H1 (cell line): ENCODE data around the gene DNM2. TPM values are rescaled to one million over a fixed set of nuclear protein-coding genes. Genes with fewer than 3 reads are reported as not detected.

ENCODE experiments used
- BACH1 ChIP-seq: IDR thresholded peaks from 2 replicates; pipeline ENCODE4 v1.6.1; 2012; ENCODE audit warnings: low read length, improper control_type of control experiment
- CEBPB ChIP-seq: IDR thresholded peaks from 2 replicates; pipeline ENCODE4 v1.6.1; 2012; ENCODE audit warnings: low read depth, low read length
- CTBP2 ChIP-seq: IDR thresholded peaks from 2 replicates; pipeline ENCODE4 v1.7.0; 2011; ENCODE audit warnings: borderline replicate concordance, mild to moderate bottlenecking, moderate library complexity, mixed read lengths, low read length; ENCODE audit not compliant: insufficient read depth, insufficient read length
- HDAC6 ChIP-seq: IDR thresholded peaks from one replicate; pipeline ENCODE4 v1.7.1; 2012; ENCODE audit warnings: low read depth, mild to moderate bottlenecking, inconsistent platforms, low read length, moderate library complexity
- MAFK ChIP-seq: IDR thresholded peaks from 2 replicates; pipeline ENCODE4 v1.6.1; 2012; ENCODE audit warnings: low read depth, mild to moderate bottlenecking, improper control_type of control experiment, low read length
- SP4 ChIP-seq: IDR thresholded peaks from 2 replicates; pipeline ENCODE4 v1.6.1; 2012; ENCODE audit warnings: low read length, inconsistent platforms
- SRF ChIP-seq: IDR thresholded peaks from 2 replicates; pipeline ENCODE4 v1.6.1; 2011; ENCODE audit warnings: mild to moderate bottlenecking, low read depth, low read length, moderate library complexity
- TAF1 ChIP-seq: IDR thresholded peaks from 2 replicates; pipeline ENCODE4 v1.6.1; 2011; ENCODE audit warnings: mild to moderate bottlenecking, low read depth, low read length
- TEAD4 ChIP-seq: IDR thresholded peaks from 2 replicates; pipeline ENCODE4 v1.6.1; 2012; ENCODE audit warnings: low read depth, low read length, inconsistent platforms, mixed read lengths
- polyA plus RNA-seq, 7 experiments: library from polyadenylated mRNA; depleted of rRNA in 3 of 7; stranded (reverse) in 5 of 7; unstranded in 2 of 7; fragments of >200 nt in 5 of 7; fragments of 200-250 nt in 2 of 7; gene quantifications; 1 replicate in 5 of 7; 2 replicates in 1 of 7; 4 replicates in 1 of 7; pipeline versions ENCODE4 v1.2.1 to v1.2.3, GENCODE V29; 2011 to 2013; ENCODE audit warnings: missing spikeins in 2 of 7, mixed read lengths in 2 of 7
- total RNA-seq: library from RNA; stranded (reverse); fragmentation: NEBNext Ultra II Directional; extraction: Animal tissue kit (Norgen Biotek cat#: 25700); gene quantifications from 2 replicates; pipeline ENCODE4 v1.2.1, GENCODE V29; 2021
- TF ChIP-seq, protein P1 (sequence below): IDR thresholded peaks from 2 replicates; pipeline ENCODE4 v1.6.1; 2012; ENCODE audit warnings: low read length, inconsistent platforms
- TF ChIP-seq, protein P2 (sequence below): fragments of 300-600 bp; sonication (generic); IDR thresholded peaks from 2 replicates; pipeline ENCODE4 v1.7.1; 2012; ENCODE audit warnings: low read length, moderate library complexity, mild to moderate bottlenecking, inconsistent platforms; ENCODE audit not compliant: insufficient replicate concordance

The DNM2 gene
- total and polyA plus RNA-seq, 2 of the 8 experiments (the other 6 are each of a cell fraction or from before 2014, with no cell fraction given) = 61.9 to 120 TPM

DNA sequence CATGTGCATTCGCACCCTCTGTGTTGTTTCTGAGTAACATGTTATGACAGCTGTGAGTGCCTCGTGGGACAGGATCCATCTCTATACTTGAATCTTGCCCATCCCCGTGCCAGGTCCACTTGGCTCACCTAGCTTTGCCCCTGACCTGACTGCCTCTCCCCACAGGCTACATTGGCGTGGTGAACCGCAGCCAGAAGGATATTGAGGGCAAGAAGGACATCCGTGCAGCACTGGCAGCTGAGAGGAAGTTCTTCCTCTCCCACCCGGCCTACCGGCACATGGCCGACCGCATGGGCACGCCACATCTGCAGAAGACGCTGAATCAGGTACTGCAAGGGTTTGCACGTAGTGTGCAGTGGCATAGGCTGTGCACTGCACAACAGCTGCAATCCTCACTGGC lies 64.9 kb downstream of the DNM2 start (continued):
- TF ChIP-seq, protein P1, sequence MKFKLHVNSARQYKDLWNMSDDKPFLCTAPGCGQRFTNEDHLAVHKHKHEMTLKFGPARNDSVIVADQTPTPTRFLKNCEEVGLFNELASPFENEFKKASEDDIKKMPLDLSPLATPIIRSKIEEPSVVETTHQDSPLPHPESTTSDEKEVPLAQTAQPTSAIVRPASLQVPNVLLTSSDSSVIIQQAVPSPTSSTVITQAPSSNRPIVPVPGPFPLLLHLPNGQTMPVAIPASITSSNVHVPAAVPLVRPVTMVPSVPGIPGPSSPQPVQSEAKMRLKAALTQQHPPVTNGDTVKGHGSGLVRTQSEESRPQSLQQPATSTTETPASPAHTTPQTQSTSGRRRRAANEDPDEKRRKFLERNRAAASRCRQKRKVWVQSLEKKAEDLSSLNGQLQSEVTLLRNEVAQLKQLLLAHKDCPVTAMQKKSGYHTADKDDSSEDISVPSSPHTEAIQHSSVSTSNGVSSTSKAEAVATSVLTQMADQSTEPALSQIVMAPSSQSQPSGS = no peak
- TF ChIP-seq, protein P2, sequence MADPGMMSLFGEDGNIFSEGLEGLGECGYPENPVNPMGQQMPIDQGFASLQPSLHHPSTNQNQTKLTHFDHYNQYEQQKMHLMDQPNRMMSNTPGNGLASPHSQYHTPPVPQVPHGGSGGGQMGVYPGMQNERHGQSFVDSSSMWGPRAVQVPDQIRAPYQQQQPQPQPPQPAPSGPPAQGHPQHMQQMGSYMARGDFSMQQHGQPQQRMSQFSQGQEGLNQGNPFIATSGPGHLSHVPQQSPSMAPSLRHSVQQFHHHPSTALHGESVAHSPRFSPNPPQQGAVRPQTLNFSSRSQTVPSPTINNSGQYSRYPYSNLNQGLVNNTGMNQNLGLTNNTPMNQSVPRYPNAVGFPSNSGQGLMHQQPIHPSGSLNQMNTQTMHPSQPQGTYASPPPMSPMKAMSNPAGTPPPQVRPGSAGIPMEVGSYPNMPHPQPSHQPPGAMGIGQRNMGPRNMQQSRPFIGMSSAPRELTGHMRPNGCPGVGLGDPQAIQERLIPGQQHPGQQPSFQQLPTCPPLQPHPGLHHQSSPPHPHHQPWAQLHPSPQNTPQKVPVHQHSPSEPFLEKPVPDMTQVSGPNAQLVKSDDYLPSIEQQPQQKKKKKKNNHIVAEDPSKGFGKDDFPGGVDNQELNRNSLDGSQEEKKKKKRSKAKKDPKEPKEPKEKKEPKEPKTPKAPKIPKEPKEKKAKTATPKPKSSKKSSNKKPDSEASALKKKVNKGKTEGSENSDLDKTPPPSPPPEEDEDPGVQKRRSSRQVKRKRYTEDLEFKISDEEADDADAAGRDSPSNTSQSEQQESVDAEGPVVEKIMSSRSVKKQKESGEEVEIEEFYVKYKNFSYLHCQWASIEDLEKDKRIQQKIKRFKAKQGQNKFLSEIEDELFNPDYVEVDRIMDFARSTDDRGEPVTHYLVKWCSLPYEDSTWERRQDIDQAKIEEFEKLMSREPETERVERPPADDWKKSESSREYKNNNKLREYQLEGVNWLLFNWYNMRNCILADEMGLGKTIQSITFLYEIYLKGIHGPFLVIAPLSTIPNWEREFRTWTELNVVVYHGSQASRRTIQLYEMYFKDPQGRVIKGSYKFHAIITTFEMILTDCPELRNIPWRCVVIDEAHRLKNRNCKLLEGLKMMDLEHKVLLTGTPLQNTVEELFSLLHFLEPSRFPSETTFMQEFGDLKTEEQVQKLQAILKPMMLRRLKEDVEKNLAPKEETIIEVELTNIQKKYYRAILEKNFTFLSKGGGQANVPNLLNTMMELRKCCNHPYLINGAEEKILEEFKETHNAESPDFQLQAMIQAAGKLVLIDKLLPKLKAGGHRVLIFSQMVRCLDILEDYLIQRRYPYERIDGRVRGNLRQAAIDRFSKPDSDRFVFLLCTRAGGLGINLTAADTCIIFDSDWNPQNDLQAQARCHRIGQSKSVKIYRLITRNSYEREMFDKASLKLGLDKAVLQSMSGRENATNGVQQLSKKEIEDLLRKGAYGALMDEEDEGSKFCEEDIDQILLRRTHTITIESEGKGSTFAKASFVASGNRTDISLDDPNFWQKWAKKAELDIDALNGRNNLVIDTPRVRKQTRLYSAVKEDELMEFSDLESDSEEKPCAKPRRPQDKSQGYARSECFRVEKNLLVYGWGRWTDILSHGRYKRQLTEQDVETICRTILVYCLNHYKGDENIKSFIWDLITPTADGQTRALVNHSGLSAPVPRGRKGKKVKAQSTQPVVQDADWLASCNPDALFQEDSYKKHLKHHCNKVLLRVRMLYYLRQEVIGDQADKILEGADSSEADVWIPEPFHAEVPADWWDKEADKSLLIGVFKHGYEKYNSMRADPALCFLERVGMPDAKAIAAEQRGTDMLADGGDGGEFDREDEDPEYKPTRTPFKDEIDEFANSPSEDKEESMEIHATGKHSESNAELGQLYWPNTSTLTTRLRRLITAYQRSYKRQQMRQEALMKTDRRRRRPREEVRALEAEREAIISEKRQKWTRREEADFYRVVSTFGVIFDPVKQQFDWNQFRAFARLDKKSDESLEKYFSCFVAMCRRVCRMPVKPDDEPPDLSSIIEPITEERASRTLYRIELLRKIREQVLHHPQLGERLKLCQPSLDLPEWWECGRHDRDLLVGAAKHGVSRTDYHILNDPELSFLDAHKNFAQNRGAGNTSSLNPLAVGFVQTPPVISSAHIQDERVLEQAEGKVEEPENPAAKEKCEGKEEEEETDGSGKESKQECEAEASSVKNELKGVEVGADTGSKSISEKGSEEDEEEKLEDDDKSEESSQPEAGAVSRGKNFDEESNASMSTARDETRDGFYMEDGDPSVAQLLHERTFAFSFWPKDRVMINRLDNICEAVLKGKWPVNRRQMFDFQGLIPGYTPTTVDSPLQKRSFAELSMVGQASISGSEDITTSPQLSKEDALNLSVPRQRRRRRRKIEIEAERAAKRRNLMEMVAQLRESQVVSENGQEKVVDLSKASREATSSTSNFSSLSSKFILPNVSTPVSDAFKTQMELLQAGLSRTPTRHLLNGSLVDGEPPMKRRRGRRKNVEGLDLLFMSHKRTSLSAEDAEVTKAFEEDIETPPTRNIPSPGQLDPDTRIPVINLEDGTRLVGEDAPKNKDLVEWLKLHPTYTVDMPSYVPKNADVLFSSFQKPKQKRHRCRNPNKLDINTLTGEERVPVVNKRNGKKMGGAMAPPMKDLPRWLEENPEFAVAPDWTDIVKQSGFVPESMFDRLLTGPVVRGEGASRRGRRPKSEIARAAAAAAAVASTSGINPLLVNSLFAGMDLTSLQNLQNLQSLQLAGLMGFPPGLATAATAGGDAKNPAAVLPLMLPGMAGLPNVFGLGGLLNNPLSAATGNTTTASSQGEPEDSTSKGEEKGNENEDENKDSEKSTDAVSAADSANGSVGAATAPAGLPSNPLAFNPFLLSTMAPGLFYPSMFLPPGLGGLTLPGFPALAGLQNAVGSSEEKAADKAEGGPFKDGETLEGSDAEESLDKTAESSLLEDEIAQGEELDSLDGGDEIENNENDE = no peak
- no peak for TF ChIP-seq TEAD4
- no peak for TF ChIP-seq MAFK
- TF ChIP-seq SP4 = no peak
- no peak for TF ChIP-seq TAF1
- no peak for TF ChIP-seq CEBPB
- no peak for TF ChIP-seq SRF
- TF ChIP-seq HDAC6 = no peak
- TF ChIP-seq CTBP2 = no peak
- TF ChIP-seq BACH1 = no peak
